ENCODE measurements around the gene RSPRY1.

DNA sequence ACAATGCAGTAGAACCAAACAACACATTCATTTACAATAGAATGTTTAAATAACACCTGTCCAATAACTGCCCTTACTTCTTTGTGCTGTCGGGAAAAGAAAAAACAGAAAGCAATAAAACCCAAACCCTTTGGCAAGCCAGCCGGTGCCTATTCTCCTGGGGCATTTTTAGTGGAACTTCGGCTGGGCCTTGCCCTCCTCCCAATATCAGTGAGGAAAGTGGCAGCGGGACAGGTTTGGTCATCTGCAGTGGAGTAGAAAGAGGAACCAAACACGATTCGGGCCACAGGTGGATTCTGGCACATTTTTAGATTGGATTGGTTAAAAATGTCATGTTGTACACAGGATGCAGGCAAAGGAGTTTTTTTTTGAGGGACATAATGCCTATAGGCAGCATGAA, 32.3 kb upstream of the RSPRY1 start:
- TF ChIP-seq CTCF (conservative IDR thresholded peaks at IDR 0.05) (no peak), ZFX (IDR thresholded peaks at IDR 0.05) (no peak)
